Astrocyte (in vitro differentiated cells and primary cell): ENCODE measurements around the gene POMT2.

Experiments used
- EZH2 ChIP-seq: IDR thresholded peaks from 2 replicates; pipeline ENCODE4 v1.6.1; 2012; ENCODE audit warnings: mild to moderate bottlenecking, low read length, inconsistent platforms; ENCODE audit not compliant: insufficient read depth
- TF ChIP-seq, protein P1 (sequence below): IDR thresholded peaks from 2 replicates; pipeline ENCODE4 v1.5.1; 2011; ENCODE audit warnings: low read depth, mild to moderate bottlenecking, inconsistent platforms, low read length, moderate library complexity; ENCODE audit not compliant: insufficient read depth

DNA sequence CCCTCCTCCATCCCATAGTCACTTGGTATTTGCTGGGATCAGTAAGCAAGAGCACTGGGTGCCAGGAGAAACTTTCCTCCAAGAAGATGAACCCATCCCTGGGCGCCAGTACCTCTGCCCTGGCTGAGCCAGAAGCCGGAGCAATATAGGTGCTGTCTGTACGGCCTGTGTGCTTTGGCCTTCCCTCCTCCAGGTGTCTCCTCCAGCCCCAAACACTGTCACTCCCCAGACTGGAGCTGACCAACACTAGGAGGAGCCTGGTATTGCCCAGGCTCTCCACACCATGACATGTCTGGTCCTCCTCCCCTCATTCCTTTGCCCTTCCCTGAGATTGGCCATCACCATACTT lies 5.0 kb upstream of the POMT2 start:
- TF ChIP-seq, protein P1, sequence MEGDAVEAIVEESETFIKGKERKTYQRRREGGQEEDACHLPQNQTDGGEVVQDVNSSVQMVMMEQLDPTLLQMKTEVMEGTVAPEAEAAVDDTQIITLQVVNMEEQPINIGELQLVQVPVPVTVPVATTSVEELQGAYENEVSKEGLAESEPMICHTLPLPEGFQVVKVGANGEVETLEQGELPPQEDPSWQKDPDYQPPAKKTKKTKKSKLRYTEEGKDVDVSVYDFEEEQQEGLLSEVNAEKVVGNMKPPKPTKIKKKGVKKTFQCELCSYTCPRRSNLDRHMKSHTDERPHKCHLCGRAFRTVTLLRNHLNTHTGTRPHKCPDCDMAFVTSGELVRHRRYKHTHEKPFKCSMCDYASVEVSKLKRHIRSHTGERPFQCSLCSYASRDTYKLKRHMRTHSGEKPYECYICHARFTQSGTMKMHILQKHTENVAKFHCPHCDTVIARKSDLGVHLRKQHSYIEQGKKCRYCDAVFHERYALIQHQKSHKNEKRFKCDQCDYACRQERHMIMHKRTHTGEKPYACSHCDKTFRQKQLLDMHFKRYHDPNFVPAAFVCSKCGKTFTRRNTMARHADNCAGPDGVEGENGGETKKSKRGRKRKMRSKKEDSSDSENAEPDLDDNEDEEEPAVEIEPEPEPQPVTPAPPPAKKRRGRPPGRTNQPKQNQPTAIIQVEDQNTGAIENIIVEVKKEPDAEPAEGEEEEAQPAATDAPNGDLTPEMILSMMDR, result no peak
- no peak for TF ChIP-seq EZH2
